Measurements from ENCODE around the gene LRCH1. TPM values are rescaled to one million over a fixed set of nuclear protein-coding genes. Genes with fewer than 3 reads are reported as not detected.

Gene LRCH1
- total RNA-seq, 1 donor from 2014 or later, result 21.4 TPM

DNA sequence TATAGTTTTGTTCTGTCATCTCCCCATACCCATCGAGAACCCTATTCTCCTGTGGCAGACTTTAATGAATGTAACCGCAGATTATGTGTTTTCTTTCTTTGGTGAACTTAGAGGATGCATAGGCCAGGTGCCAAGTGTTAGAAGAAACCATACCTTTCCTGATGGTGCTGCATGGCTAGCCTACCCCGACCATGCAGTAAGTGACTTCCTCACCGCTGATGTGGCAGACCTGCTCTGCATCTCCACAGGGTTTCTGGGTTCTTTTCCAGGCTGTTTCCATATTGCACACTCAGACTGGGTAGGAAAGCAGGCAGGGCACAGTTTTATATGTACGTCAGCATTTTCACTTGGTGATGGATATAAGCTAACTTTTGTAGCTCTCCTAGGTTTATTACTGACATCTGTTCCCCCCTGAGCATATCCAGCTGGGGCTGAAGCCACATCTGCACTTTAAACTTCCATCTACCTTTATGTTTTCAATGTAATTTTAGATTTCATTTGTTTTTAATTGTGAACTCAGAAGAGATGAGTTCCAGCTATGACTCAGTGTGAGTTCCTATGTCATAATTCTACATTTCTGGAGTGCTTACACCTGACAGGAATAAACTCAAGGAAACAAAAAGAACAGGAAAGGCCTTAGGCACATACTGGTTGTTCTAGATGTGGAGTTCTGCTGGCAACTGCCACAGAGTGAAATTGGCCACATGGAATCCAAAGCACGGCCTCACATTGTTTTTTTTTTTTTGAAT lies 42.3 kb downstream of the LRCH1 start:
- DNase-seq, result no peak

DNA sequence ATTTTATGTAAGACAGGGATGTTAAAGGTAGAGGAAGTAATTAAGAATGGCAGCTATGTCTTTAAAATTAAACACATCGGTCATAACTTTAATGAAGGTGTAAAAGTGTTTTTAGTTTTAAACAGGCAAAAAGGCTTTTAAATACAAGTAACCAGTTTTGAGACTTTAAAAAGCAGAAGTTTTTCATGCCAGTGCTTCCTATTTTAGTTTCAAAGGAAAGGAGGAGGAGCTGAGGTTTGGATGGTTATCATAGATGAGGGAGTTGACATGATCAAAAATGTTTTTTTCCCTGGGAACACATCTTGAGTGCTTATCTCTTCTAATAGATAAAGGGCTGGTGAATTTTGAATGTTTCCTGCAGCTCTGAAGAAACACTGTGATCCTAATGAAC lies 42.9 kb downstream of the LRCH1 start:
- DNase-seq, result no peak

DNA sequence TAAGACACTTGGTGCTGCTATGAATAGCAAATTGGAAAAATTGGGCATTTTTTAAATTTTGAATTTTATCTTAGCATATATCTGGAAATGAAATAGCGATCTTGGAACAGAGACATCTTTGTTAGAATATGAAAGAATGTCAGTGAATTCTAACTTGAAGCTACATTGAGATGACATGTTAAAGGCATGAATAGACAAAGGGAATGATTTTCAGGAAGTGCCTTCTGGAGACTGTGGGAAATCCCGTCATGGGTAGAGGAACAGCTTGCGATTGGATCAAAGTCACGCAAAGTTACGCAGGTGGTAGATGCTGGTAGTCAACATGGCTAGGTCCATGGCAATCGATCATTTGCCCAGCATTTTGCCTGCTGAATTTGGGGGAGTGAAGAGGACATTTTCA lies 43.5 kb downstream of the LRCH1 start:
- DNase-seq, result no peak

GRCh38 chr13:46598140-46598819 lies 45.3 kb downstream of the LRCH1 start:
- DNase-seq, result no peak

GRCh38 chr13:46598820-46599180 lies 45.8 kb downstream of the LRCH1 start:
- no peak for DNase-seq

DNA sequence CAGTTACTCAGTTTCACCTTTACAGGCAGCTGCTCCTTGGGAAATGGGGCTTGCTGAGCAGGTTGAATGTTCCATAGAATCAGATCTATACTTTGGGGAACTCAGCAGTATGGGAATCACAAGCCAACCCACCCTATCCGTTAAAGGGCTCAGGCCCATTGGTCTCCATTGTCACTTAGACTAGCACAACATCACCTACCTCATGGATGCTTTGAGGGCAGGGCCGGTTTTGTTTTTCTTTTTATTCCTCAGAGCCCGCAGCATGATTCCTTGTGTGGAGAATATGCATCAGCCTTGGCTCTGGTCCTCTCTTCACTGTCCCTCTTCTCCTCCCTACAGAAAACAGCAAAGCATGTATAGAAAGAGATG lies 48.0 kb downstream of the LRCH1 start:
- DNase-seq, result no peak

DNA sequence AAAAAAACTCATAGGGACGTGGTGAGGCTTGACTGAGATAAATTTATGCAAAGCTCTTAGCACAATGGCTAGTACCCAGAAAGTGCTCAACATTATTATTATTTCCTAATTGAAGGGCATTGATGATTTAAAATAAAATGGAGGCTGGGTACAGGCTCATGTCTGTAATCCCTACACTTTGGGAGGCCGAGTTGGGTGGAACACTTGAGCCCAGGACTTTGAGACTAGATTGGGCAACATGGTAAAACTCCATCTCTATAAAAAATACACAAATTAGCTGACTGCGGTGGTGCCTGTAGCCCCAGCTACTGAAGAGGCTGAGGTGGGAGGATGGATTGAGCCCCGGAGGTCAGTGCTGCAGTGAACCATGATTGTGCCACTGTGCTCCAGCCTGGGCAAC lies 49.6 kb downstream of the LRCH1 start:
- no peak for DNase-seq

GRCh38 chr13:46603165-46603603 lies 50.2 kb downstream of the LRCH1 start:
- DNase-seq, result no peak

DNA sequence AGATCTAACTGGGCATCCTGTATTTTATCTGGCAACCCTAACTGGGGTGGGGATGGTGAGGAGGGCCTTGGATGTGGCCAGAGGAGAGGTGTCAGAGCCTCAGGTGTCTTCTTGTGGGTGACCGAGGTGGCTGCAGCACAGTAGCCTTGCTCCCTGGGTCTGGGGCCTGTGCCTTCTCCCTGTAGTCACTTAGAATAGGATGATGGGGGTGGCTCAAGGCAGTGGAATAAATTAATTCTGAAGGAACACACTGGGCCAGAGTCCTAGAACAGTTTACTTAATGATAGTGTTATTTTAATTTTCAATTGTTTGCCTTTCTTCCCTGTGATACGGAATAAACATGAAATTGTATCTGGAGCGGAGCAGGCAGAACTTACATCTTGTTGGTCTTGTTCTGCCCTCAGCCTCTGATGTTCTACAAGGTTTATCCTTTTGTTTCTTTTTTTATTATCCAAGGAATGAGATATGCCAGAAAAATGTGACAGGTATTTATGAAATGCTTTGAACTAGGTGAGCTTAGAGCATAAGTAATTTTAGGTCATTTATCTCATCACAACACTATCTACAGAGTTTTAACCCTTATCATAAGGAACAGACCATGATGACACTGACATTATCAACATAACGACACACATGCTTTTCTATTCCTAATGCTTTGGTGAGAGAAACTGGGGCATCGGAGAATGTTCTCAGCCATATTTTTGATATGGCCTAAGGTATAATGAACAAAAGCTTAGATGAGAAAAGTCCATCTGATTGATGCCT lies 51.4 kb downstream of the LRCH1 start:
- no peak for DNase-seq

GRCh38 chr13:46605076-46605824 lies 52.3 kb downstream of the LRCH1 start:
- no peak for DNase-seq

DNA sequence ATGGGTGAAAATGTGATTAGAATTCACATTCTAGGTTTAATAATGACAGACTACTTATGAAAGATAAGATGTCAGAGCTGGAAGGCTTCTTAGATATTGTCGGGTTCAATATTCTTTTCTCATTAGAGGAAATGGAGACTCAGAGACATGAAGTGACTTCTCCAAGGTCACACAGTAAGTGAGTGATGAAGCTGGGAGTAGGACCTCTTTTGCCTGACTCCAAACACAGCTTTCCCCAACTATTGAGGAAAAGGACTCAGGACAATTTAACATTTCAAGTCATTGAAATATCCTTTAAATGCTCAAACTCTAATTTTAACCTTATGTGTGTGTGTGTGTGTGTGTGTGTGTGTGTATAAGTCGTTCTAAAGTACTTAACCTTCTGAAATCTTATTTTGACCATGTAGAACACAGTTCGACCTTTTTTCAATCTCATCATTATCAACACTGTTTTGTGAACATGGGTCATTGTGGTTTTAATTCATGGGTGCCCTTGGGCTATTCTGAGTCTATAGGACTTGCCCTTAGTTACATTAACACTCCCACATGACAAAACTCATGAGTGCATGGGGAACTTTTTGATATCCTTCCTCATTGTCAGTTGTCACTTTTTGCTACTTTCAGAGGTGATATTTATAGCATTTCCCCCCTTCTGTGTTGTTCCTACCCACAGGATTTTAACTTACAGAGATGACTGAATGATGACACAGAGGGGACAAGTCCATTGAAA lies 53.0 kb downstream of the LRCH1 start:
- no peak for DNase-seq

GRCh38 chr13:46606970-46607369 lies 54.0 kb downstream of the LRCH1 start:
- no peak for DNase-seq

GRCh38 chr13:46607768-46608564 lies 55.0 kb downstream of the LRCH1 start:
- no peak for DNase-seq

GRCh38 chr13:46609052-46609451 lies 56.1 kb downstream of the LRCH1 start:
- DNase-seq, result no peak

DNA sequence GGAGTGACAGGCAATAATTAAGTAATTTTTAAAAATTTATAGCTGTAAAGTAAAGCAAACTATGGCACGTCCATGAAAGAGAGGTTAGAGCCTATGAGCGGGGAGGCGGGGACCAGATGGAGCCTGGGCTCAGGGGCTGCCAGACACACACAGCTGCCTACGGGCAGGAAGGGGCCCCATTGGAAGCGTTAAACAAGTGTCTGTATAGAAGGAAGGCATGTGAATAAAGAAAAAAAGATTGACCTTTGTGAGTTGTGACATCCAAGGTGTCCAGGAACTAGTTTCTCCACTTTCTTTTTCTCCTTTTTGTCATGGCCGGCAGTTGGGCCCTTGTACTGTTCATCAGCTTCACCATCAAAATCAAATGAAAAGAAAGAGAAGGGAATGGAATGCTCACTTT lies 56.8 kb downstream of the LRCH1 start:
- no peak for DNase-seq

DNA sequence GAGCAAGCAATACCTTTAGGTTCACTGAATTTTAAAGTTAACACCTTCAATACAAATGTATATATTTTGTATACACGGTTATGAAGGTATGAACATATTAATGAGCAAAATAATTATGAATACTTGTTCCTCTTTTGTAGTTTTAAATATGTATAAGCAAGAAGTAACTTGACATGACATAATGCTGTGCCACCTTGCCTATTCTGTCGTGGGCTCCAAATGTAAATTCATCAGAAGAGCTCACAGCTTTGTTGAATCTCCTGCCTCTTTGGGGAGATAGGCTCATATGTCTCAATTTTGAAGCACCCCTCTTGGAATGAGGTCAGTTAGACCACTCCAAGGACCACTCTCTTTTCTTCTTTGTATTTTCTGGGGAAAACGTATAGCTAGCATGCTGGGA lies 59.3 kb downstream of the LRCH1 start:
- DNase-seq, result no peak

DNA sequence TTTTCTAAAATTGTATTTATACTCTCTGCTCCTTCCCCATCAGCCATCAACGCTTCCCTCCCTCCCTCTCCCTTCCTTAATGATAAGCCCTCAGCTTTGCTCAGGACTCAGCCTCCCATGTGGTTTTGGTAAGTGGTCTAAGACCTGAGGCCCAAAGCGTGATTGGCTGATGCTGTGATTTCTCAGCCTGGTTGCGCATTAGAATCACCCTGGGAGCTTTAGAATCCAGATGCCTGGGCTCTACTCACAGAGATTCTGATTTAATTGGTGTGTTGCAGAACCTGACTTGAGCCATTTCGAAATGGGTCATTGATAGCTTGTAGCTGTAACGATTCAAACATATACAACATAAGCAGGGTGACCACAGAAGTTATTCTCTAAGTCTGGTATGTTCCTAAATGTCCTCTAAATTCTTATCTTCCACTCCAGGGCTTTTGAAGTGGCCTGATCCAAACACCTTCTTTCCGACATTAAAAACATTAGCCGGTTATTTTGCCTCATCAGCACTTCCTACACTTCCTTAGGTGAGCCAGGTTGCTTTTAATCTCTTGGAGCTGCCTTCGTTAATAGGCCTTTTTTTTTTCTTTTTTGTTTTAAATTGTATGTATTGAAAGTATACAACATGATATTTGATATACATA lies 60.6 kb downstream of the LRCH1 start:
- no peak for DNase-seq

DNA sequence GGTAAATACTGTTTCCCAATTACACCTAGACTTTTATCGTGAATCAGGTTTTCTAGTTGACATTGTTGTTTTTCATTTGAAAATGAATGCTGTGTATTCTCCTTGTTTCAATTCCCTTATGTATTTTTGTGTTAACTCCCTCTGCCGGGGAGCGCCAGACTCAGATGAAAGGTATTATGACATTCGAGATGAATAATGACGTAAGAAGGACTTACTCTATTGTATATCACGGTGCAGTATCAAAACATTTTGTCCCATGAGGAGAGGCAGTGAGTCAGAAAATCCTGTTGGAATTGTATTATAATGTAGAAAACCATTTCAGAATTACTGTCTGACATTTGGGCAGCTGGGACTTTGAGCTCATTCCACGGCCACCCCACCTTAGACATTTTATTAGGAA lies 61.6 kb downstream of the LRCH1 start:
- no peak for DNase-seq

DNA sequence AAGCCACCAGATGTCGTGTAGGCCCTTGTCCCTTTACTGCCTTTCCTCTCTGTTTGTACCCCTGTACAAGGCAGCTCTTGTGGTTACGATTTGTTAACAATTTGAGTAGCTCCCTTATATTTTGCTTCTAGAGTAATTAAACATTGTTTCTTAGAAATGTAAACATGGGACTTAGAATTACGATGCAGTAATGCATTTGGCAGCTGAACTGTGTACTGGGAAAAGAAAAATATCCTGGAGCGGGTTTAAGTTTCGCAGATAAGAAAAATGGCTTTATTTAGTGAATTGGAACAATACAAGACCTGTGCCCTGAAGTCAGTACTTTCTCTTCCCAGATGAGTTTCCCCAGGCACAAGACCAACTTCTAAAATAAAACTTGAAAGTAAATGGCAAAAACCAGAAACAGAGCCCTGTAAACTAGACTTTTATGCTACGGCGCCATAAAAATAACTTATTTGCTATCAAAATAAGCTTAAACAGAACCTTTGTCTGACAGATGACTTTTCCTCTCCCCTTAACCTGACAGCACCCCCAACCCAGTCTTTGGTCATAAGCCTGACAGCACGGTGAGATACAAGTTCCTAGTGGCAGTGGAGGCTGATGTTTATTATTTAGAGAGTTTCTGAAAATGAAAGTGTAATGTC lies 63.0 kb downstream of the LRCH1 start:
- DNase-seq, result no peak

GRCh38 chr13:46617229-46617721 lies 64.3 kb downstream of the LRCH1 start:
- DNase-seq, result no peak

Measured in occipital lobe (tissue), 2 donors.